Panc1 (cell line): ENCODE data around the gene ATP11A.

Source experiments
- POLR2AphosphoS5 ChIP-seq: IDR thresholded peaks from 2 replicates; pipeline ENCODE4 v1.6.1; 2012; ENCODE audit warnings: mild to moderate bottlenecking, low read depth, low read length, moderate library complexity
- SIN3A ChIP-seq: IDR thresholded peaks from 2 replicates; pipeline ENCODE4 v1.6.1; 2012; ENCODE audit warnings: low read depth, mild to moderate bottlenecking, low read length, moderate library complexity, borderline replicate concordance; ENCODE audit not compliant: insufficient read depth
- TCF7L2 ChIP-seq: IDR thresholded peaks from 2 replicates; pipeline ENCODE4 v1.6.1; 2011; ENCODE audit warnings: mild to moderate bottlenecking, low read depth, low read length, inconsistent platforms
- TF ChIP-seq, protein P1 (sequence below): fragments of 450-650 bp; IDR thresholded peaks from 2 replicates; pipeline ENCODE4 v1.5.1; 2017; ENCODE audit warnings: mild to moderate bottlenecking
- TF ChIP-seq, protein P2 (sequence below), 2 experiments: IDR thresholded peaks; 2 replicates each; pipeline ENCODE4 v1.6.1; 2011 to 2012; ENCODE audit warnings: low read depth in 2 of 2, control low read depth in 1 of 2, low read length in 1 of 2, mild to moderate bottlenecking in 1 of 2, moderate library complexity in 1 of 2; ENCODE audit not compliant: insufficient read depth in 1 of 2

DNA sequence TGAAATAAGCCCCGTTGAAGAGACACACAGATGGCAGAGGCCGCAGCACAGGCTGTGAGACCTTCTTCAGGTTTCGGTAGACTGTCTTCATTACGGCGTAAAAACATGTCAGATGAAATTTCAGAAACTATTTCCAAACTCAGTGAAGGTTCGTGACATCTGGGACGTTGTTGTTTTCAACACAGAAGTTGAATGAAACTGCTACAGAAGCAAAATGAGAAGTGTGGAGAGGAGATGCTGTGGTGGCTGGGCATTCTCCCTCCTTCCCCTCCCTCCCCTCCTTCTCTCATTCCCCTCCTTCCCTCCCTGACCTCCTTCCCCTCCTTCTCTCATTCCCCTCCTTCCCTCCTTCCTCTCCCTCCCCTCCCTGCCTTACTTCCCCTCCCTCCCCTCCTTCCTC lies 113.6 kb downstream of the ATP11A start:
- TF ChIP-seq, protein P1, sequence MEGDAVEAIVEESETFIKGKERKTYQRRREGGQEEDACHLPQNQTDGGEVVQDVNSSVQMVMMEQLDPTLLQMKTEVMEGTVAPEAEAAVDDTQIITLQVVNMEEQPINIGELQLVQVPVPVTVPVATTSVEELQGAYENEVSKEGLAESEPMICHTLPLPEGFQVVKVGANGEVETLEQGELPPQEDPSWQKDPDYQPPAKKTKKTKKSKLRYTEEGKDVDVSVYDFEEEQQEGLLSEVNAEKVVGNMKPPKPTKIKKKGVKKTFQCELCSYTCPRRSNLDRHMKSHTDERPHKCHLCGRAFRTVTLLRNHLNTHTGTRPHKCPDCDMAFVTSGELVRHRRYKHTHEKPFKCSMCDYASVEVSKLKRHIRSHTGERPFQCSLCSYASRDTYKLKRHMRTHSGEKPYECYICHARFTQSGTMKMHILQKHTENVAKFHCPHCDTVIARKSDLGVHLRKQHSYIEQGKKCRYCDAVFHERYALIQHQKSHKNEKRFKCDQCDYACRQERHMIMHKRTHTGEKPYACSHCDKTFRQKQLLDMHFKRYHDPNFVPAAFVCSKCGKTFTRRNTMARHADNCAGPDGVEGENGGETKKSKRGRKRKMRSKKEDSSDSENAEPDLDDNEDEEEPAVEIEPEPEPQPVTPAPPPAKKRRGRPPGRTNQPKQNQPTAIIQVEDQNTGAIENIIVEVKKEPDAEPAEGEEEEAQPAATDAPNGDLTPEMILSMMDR, result no peak
- TF ChIP-seq, protein P2, sequence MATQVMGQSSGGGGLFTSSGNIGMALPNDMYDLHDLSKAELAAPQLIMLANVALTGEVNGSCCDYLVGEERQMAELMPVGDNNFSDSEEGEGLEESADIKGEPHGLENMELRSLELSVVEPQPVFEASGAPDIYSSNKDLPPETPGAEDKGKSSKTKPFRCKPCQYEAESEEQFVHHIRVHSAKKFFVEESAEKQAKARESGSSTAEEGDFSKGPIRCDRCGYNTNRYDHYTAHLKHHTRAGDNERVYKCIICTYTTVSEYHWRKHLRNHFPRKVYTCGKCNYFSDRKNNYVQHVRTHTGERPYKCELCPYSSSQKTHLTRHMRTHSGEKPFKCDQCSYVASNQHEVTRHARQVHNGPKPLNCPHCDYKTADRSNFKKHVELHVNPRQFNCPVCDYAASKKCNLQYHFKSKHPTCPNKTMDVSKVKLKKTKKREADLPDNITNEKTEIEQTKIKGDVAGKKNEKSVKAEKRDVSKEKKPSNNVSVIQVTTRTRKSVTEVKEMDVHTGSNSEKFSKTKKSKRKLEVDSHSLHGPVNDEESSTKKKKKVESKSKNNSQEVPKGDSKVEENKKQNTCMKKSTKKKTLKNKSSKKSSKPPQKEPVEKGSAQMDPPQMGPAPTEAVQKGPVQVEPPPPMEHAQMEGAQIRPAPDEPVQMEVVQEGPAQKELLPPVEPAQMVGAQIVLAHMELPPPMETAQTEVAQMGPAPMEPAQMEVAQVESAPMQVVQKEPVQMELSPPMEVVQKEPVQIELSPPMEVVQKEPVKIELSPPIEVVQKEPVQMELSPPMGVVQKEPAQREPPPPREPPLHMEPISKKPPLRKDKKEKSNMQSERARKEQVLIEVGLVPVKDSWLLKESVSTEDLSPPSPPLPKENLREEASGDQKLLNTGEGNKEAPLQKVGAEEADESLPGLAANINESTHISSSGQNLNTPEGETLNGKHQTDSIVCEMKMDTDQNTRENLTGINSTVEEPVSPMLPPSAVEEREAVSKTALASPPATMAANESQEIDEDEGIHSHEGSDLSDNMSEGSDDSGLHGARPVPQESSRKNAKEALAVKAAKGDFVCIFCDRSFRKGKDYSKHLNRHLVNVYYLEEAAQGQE (IDR thresholded peaks at IDR 0.05; ENCODE audit: insufficient read depth in 1 of 2, low read depth in 2 of 2, low read length in 1 of 2), result no peak
- TF ChIP-seq TCF7L2 (no peak), POLR2AphosphoS5 (no peak), SIN3A (no peak)
